Measurements from ENCODE around the gene ZNF729.

The ZNF729 gene

DNA sequence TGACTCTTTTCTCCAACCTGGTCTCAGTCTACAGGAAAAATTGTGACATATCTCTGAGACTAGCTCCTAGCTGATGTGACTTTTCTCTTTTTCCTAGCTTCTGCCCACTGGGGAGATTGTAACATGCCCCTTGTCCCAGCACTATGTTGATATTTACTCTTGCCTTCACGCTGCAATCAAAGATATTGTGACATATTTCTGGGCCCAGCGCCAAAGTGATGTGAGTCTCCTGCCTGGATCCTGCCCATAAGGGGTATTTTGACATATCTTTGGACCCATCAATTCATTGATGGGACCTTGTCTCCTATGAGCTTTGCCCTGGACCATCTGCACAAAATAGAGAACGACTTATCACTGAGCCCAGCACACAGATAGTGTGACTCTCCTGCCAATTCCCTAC lies 41.1 kb downstream of the ZNF729 start:
- TF ChIP-seq SPI1 (IDR thresholded peaks at IDR 0.05; ENCODE audit: borderline replicate concordance, low read depth) (no peak), POLR2AphosphoS5 (IDR thresholded peaks at IDR 0.05; ENCODE audit: low read depth) (no peak), GABPA (IDR thresholded peaks at IDR 0.05; ENCODE audit: low read depth) (no peak)
- TF ChIP-seq, protein P1, sequence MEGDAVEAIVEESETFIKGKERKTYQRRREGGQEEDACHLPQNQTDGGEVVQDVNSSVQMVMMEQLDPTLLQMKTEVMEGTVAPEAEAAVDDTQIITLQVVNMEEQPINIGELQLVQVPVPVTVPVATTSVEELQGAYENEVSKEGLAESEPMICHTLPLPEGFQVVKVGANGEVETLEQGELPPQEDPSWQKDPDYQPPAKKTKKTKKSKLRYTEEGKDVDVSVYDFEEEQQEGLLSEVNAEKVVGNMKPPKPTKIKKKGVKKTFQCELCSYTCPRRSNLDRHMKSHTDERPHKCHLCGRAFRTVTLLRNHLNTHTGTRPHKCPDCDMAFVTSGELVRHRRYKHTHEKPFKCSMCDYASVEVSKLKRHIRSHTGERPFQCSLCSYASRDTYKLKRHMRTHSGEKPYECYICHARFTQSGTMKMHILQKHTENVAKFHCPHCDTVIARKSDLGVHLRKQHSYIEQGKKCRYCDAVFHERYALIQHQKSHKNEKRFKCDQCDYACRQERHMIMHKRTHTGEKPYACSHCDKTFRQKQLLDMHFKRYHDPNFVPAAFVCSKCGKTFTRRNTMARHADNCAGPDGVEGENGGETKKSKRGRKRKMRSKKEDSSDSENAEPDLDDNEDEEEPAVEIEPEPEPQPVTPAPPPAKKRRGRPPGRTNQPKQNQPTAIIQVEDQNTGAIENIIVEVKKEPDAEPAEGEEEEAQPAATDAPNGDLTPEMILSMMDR (IDR thresholded peaks at IDR 0.05; ENCODE audit: insufficient read depth, low read length), result no peak
- TF ChIP-seq, protein P2, sequence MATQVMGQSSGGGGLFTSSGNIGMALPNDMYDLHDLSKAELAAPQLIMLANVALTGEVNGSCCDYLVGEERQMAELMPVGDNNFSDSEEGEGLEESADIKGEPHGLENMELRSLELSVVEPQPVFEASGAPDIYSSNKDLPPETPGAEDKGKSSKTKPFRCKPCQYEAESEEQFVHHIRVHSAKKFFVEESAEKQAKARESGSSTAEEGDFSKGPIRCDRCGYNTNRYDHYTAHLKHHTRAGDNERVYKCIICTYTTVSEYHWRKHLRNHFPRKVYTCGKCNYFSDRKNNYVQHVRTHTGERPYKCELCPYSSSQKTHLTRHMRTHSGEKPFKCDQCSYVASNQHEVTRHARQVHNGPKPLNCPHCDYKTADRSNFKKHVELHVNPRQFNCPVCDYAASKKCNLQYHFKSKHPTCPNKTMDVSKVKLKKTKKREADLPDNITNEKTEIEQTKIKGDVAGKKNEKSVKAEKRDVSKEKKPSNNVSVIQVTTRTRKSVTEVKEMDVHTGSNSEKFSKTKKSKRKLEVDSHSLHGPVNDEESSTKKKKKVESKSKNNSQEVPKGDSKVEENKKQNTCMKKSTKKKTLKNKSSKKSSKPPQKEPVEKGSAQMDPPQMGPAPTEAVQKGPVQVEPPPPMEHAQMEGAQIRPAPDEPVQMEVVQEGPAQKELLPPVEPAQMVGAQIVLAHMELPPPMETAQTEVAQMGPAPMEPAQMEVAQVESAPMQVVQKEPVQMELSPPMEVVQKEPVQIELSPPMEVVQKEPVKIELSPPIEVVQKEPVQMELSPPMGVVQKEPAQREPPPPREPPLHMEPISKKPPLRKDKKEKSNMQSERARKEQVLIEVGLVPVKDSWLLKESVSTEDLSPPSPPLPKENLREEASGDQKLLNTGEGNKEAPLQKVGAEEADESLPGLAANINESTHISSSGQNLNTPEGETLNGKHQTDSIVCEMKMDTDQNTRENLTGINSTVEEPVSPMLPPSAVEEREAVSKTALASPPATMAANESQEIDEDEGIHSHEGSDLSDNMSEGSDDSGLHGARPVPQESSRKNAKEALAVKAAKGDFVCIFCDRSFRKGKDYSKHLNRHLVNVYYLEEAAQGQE (IDR thresholded peaks at IDR 0.05; ENCODE audit: insufficient replicate concordance, low read depth), result no peak
- Histone ChIP-seq H3K27me3 (ENCODE audit: insufficient read depth, poor library complexity, severe bottlenecking) (no peaks in the 10 kb centered on the region), H3K27ac (replicated peaks) (no peak overlapping the region), H3K4me3 (replicated peaks; ENCODE audit: insufficient read depth, low read length) (no peak overlapping the region)
- no peak for DNase-seq (ENCODE audit: low read depth in 1 of 2, low spot score in 1 of 2)

DNA sequence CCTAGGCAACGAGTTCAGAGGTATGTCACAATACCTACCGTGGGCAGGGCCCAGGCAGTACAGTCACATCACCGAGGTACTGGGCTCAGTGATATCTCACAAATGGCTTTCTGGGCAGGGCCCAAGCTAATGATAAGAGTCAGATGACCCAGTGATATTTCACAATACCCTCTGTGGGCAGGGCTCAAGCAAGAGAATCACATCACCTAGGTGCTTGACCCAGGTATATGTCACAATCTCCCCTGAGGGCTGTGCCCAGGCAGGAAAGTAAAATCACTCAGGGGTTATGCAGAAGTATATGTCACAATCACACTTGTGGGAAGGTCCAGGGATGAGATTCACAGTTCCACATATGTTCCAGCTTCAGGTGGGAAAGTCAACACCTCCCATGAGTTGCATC lies 45.3 kb downstream of the ZNF729 start:
- Histone ChIP-seq H3K27me3 (ENCODE audit: insufficient read depth, poor library complexity, severe bottlenecking) (no peaks in the 10 kb centered on the region), H3K27ac (replicated peaks) (no peak overlapping the region), H3K4me3 (replicated peaks; ENCODE audit: insufficient read depth, low read length) (no peak overlapping the region)
- TF ChIP-seq POLR2AphosphoS5 (IDR thresholded peaks at IDR 0.05; ENCODE audit: low read depth) (no peak), GABPA (IDR thresholded peaks at IDR 0.05; ENCODE audit: low read depth) (no peak), SPI1 (IDR thresholded peaks at IDR 0.05; ENCODE audit: borderline replicate concordance, low read depth) (no peak)
- TF ChIP-seq, protein P1 (IDR thresholded peaks at IDR 0.05; ENCODE audit: insufficient read depth, low read length), result no peak
- TF ChIP-seq, protein P2 (IDR thresholded peaks at IDR 0.05; ENCODE audit: insufficient replicate concordance, low read depth), result no peak
- no peak for DNase-seq (ENCODE audit: low read depth in 1 of 2, low spot score in 1 of 2)

DNA sequence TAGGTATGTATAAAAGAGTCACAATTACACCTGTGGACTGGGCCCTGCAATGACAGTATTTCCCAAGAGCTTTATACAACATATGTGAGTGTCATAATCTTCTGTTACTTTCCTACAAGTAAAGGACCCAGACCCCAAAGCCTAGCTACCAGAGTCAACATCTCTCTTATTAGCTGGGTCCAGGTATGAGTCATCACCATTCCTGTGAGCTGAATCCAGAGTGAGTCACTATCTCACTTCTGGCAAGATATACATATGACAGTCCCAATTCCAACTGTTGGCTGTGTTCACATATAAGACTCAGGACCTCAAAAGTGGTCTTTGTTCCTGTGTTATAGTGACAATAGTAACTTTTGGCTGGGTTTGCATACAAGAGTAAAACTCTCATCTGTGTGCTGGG lies 46.7 kb downstream of the ZNF729 start:
- TF ChIP-seq, protein P2 (IDR thresholded peaks at IDR 0.05; ENCODE audit: insufficient replicate concordance, low read depth), result no peak
- no peak for TF ChIP-seq SPI1 (IDR thresholded peaks at IDR 0.05; ENCODE audit: borderline replicate concordance, low read depth)
- TF ChIP-seq, protein P1 (IDR thresholded peaks at IDR 0.05; ENCODE audit: insufficient read depth, low read length), result no peak
- TF ChIP-seq POLR2AphosphoS5 (IDR thresholded peaks at IDR 0.05; ENCODE audit: low read depth), result no peak
- TF ChIP-seq GABPA (IDR thresholded peaks at IDR 0.05; ENCODE audit: low read depth), result no peak

More for the DNA sequence above, 46.7 kb downstream of the ZNF729 start:
- Histone ChIP-seq H3K4me3 (replicated peaks; ENCODE audit: insufficient read depth, low read length) (no peak overlapping the region), H3K27me3 (ENCODE audit: insufficient read depth, poor library complexity, severe bottlenecking) (no peaks in the 10 kb centered on the region), H3K27ac (replicated peaks) (no peak overlapping the region)
- no peak for DNase-seq (ENCODE audit: low read depth in 1 of 2, low spot score in 1 of 2)

Data from HL-60 (cell line).